ENCODE measurements around the gene C16orf78.

GRCh38 chr16:49395021-49395420 is 21.4 kb downstream of the C16orf78 start:
- TF ChIP-seq CTCF (optimal IDR thresholded peaks at IDR 0.05 in 1 of 3, IDR thresholded peaks at IDR 0.05 in 1 of 3, conservative IDR thresholded peaks at IDR 0.05 in 1 of 3; ENCODE audit: extremely low read depth in 1 of 3, insufficient read depth in 2 of 3, low read length in 3 of 3) (no peak), EZH2 (IDR thresholded peaks at IDR 0.05; ENCODE audit: low read length) (no peak)

All from keratinocyte (primary cell).